Stimulated activated CD8-positive, alpha-beta memory T cell treated with anti-CD3 and anti-CD28 coated beads, Interleukin-4, amount 100 ng/mL, for 48 hours (primary cell): ENCODE measurements around the gene DDX1.
"Not testable (repeated sequence)": the region's sequence is repeated elsewhere in the genome, so short reads cannot be mapped to it uniquely, and the experiment has no call there.

Experiments
- DNase-seq: peaks from one replicate; pipeline ENCODE4 v3.0.0-alpha.2; 2020

DDX1 gene

DNA sequence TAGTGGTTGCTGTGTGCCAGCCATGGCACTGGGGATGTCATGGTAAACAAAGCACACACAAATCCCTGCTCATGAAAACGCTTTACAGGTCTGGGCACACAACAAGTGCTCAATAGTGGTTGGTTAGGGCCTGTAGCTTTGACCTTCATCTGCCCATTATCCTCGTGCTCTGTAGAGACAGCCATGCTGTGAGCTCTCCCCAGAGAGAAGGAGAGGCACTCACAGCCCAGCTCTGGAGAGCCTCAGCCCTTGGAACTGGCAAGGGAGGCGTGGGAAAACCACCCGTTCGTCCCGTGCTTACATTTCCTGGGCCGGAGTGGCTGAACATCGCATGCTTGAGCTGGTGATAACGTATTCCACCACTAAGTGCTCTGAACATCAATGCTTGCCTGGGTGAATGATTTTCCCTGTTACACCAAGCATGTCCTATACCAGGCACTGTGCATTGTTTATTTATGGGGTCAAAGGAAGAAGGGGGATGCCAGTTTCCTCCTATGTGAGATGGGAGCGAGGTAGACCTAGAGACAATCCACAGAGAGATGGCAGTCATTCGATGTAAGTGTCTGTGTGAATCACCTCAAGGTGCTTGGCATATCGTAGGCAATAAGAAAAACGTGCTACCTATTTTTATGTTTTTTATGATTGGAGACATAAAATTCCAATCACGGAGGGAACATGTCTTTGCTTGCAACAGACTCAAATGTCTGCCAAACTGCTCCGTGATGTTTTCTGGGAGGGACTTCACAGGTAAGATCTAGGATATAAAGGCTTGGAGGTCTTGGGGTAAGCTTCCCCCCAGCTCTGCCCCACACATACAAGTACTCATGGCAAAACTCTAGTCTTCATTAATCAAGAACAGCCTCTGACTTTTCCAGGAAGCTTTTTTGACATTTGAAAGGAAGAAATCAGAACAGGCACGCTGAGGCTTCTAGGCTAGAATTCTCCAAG is 75.5 kb downstream of the DDX1 start:
- DNase-seq, result no peak

GRCh38 chr2:15667809-15668556 is 76.3 kb downstream of the DDX1 start:
- no peak for DNase-seq

GRCh38 chr2:15668611-15669305 is 77.1 kb downstream of the DDX1 start:
- no peak for DNase-seq

- no peak for DNase-seq
Observed at GRCh38 chr2:15669375-15669910, 77.8 kb downstream of the DDX1 start.

- DNase-seq, result no peak
Observed at GRCh38 chr2:15670469-15670868, 78.8 kb downstream of the DDX1 start.

- DNase-seq, result no peak
Observed at GRCh38 chr2:15670981-15671380, 79.3 kb downstream of the DDX1 start.

DNA sequence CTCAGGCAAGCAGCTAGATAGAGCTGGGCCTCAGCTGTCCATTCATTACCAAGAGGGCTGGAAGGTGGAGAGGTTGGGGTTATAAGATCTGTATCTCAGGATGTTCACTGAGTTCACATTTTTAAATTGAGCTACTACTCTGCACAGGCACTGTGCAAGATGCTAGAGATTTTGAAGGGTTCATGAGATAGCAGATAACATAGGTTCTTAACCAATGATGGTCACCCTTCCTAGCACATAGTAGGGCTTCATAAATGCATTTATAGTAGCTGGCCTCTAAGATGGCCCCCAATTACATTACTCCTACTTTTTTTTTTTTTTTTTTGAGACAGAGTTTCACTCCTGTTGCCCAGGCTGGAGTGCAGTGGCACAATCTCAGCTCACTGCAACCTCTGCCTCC is 79.7 kb downstream of the DDX1 start:
- DNase-seq, result no peak

GRCh38 chr2:15671842-15672815 is 80.5 kb downstream of the DDX1 start:
- DNase-seq, result no peak

DNA sequence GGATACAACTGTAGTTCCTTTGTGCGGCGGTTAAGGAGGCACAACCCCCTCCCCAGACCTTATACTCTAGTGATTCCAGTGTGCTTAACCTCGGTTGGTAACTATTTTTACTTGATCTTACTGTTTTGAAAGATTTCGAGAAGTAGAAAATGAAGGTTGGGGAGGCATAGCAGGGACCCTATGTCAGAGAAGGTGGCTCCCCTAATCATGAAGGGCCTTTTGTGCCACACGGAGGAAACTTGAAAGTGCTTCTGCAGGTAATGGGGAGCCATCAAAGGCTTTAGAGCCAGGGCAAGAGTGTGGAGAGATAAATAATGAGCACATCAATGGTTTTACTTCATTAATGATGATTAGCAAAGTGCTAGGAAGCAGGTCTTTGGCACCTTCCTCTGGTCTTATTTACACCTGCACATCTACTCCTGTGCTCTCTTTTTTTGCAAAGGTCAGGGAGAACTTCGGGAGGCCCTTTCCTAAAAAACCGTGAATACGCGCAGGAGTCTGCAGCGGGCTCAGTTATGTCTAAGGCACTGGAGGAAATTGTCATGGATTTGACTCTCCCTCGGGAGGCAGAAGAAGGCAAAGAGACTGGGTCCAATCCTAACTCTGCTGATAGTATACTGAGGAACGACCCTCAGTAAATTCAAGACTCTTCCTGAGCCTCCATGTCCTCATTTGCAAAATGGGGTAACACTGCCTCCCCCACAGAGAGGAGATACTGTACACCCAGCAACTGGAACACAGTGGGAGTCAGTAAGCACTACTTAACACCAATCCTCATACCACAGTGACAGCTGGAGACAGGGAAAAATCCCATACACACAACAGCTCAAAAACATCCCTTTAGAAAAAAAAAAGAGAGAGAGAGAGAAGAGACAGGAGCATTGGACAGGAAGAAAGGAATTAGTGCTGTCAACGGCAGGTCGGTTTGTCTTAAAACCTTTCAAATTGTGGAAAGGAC is 81.6 kb downstream of the DDX1 start:
- no peak for DNase-seq

DNA sequence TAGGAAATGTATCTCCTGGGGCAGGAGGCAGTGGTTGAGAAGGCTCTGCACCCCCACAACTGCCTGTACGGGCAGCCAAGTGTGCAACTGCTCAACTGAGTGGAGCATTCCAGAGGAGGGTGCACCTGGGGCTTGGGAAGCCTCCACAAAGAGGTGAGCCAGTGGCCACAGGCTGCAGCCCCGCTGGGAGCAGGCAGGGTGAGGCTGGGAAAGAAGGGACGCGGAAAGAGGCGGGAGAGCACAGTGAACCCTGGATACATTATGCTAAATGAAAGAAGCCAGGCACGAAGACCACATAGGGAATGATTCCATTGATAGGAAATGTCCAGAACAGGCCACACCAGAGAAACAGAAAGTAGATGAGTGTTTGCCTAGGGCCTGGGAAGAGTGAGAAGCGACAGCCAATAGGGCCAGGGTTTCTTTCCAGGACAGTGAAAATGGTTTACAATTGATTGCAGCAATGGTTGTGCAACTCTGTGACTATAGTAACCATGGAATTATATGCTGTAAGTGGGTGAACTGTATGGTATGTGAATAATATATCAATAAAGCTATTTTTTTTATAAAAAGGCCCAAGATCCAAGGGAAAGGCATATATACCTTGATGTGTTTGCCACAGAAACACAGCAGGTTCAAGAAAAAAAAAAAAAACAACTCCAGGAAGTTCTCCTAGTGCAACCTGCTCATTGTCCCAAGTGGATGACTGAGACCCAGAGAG is 82.4 kb downstream of the DDX1 start:
- DNase-seq, result no peak

- no peak for DNase-seq
Observed at GRCh38 chr2:15674637-15675455, 83.2 kb downstream of the DDX1 start.

DNA sequence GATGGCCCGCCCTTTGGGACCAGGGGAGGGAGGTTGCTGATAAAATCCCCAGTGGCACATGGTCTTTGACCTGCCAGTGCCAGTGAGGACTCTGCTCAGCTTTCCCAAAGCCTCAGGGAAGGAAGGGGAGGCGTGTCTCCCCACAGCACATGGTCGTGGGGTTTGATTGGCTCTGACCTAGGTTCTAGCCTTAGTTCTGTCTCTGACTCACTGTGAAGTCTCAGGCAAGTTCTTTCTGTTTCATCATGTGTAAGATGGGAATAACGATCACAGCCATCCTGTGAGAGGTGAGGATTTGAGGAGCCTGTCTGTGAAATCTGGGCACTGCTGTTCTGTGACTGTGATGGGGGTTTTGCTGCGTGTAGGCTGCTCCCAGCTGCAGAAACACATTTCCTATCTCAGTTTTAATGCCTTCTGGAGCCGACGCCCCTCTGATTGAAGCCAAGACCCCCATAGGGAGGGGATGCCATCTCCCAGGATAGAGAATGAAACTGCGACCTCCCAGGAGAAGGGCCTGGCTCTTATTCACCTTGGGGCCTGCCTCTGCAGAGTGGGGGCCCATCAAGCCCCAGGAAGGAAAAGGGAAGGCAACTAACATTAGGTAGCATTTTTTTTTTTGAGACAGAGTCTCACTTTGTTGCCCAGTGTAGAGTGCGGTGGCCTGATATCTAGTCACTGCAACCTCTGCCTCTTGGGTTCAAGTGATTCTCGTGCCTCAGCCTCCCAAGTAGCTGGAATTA is 84.0 kb downstream of the DDX1 start:
- no peak for DNase-seq

DNA sequence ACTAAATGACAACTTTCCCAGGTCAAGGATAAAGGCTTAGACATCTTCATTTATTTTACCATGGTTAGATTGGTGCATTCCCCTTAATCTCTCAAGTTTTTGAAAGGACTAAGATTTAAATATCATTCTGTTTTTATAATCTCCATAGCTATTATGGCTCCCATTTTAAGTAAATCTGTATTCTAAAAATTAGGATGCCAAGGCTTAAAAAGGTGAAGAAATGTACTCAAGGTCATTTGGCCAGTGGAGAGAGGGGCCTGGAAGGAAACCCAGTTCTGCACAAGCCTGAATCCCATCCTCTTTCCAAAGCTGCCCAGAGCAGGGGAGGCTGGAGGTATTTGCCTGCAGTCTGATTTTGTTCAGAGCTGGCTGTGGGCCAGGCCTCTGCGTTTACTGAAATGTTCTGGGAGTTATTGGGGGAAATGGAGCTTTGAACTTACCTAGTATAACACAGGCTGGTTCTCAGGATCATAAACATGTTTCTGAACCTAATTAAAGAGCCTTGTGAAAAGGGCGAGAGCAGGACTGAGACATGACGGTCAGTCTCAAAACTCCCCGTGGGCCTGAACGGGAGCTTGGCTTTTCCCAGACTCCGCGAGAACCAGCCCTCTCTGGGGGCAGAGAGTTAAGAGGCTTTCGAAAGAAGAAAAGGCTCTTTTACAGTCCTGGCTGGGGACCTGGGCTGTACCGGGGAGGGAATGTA is 85.6 kb downstream of the DDX1 start:
- DNase-seq, result no peak

GRCh38 chr2:15678346-15678745 is 86.7 kb downstream of the DDX1 start:
- DNase-seq, result no peak

- no peak for DNase-seq
Observed at GRCh38 chr2:15678909-15679308, 87.2 kb downstream of the DDX1 start.

DNA sequence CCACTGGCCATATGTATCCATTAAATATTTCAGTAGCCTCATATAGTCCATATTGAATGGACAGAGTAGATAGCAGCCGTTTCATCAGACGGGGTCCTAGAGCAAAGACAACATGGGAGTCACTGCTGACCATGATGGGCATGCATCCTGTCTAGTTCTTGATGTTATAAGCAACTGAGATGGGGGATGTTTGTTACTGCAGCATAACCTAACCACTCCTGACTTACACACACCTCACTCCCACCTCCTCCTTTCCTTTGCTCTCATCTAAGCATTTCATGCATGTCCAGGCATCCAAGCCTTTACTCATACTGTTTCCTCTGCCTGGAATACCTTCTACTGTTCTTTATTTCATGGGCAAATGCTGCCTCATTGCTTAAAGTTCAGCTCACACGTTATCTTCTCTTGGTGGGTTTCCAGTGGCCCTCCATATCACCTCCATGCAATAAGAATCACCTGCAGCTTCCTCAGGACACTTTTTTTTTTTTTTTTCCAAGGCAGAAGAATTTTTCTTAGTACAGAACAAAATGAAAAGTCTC is 87.8 kb downstream of the DDX1 start:
- DNase-seq, result no peak

- not testable (repeated sequence) for DNase-seq
Observed at GRCh38 chr2:15680132-15680531, 88.5 kb downstream of the DDX1 start.
